GM23338 (cell line): ENCODE results near the gene DDX21. TPM values are rescaled to one million over a fixed set of nuclear protein-coding genes. Genes with fewer than 3 reads are reported as not detected.

Experiments
- ATAC-seq: fragments of 200-7000 bp; cut with Tn5 transposase; 3 replicates; pipeline ENCODE4 v1.9.1; 2020
- DNase-seq: peaks from one replicate; pipeline ENCODE4 v3.0.0-alpha.2; 2015; ENCODE audit warnings: low spot score
- H2AFZ ChIP-seq: fragments of 200-600 bp; sonication (generic); 2 replicates; pipeline ENCODE4 v1.8.0; 2016; ENCODE audit warnings: antibody characterized with exemption, mild to moderate bottlenecking, moderate library complexity
- H3F3A ChIP-seq: fragments of 200-600 bp; sonication (generic); replicated peaks from 2 replicates; pipeline ENCODE4 v1.8.0; 2017; ENCODE audit warnings: antibody characterized with exemption, mixed run types, low read depth
- H3K27ac ChIP-seq: fragments of 200-600 bp; sonication (generic); 2 replicates; pipeline ENCODE4 v1.6.1; 2016; ENCODE audit warnings: low read depth
- H3K27me3 ChIP-seq: fragments of 200-600 bp; sonication (generic); 2 replicates; pipeline ENCODE4 v1.8.0; 2016; ENCODE audit warnings: mild to moderate bottlenecking, mixed run types, moderate library complexity; ENCODE audit not compliant: insufficient read depth
- H3K36me3 ChIP-seq: fragments of 200-600 bp; sonication (generic); 2 replicates; pipeline ENCODE4 v1.8.0; 2016; ENCODE audit warnings: mild to moderate bottlenecking; ENCODE audit not compliant: insufficient read depth
- H3K4me1 ChIP-seq: fragments of 200-600 bp; sonication (generic); 2 replicates; pipeline ENCODE4 v1.8.0; 2016; ENCODE audit warnings: mild to moderate bottlenecking, moderate library complexity; ENCODE audit not compliant: insufficient read depth
- H3K4me2 ChIP-seq: fragments of 200-600 bp; sonication (generic); 2 replicates; pipeline ENCODE4 v1.7.1; 2017; ENCODE audit warnings: mixed run types
- H3K4me3 ChIP-seq: fragments of 200-600 bp; sonication (generic); 2 replicates; pipeline ENCODE4 v1.6.1; 2016; ENCODE audit warnings: mixed run types
- H3K79me2 ChIP-seq: fragments of 200-600 bp; sonication (generic); replicated peaks from 2 replicates; pipeline ENCODE4 v1.8.0; 2017; ENCODE audit warnings: mild to moderate bottlenecking; ENCODE audit not compliant: insufficient read depth
- H3K9me2 ChIP-seq: fragments of 200-600 bp; sonication (generic); 2 replicates; pipeline ENCODE4 v1.8.0; 2017; ENCODE audit not compliant: insufficient read depth
- H4K20me1 ChIP-seq: fragments of 200-600 bp; sonication (generic); replicated peaks from 2 replicates; pipeline ENCODE4 v1.8.0; 2017; ENCODE audit warnings: mild to moderate bottlenecking; ENCODE audit not compliant: insufficient read depth
- H3K27ac Mint-ChIP-seq: 2 replicates; pipeline ENCODE4 v1.8.0; 2020; ENCODE audit warnings: inconsistent platforms, mild to moderate bottlenecking, moderate library complexity, mixed read lengths
- H3K27me3 Mint-ChIP-seq: 3 replicates; pipeline ENCODE4 v1.8.0; 2022; ENCODE audit warnings: low read depth, mild to moderate bottlenecking, moderate library complexity, mixed read lengths, inconsistent platforms; ENCODE audit not compliant: insufficient read depth, poor library complexity
- H3K36me3 Mint-ChIP-seq: 3 replicates; pipeline ENCODE4 v1.8.0; 2021; ENCODE audit warnings: low read depth, mild to moderate bottlenecking, inconsistent platforms, moderate library complexity, mixed read lengths
- H3K4me1 Mint-ChIP-seq: 3 replicates; pipeline ENCODE4 v1.8.0; 2020; ENCODE audit warnings: mild to moderate bottlenecking, inconsistent platforms, mixed read lengths
- H3K4me3 Mint-ChIP-seq: 3 replicates; pipeline ENCODE4 v1.8.0; 2021; ENCODE audit warnings: moderate library complexity, mild to moderate bottlenecking, inconsistent platforms, mixed read lengths
- H3K9me3 Mint-ChIP-seq: 3 replicates; pipeline ENCODE4 v1.8.0; 2020; ENCODE audit warnings: moderate library complexity, mild to moderate bottlenecking, inconsistent platforms, mixed read lengths
- CREB1 ChIP-seq: fragments of 250-450 bp; sonication (Bioruptor Pico); IDR thresholded peaks from 2 replicates; pipeline ENCODE4 v1.5.0; 2020; ENCODE audit warnings: low read depth, mild to moderate bottlenecking, moderate library complexity
- CTCF ChIP-seq, 2 experiments: fragments of 200-600 bp in 1 of 2; sonication (generic) in 1 of 2; conservative IDR thresholded peaks; 2 replicates each; pipeline versions ENCODE4 v1.5.1 to v1.6.1; 2016 to 2017; ENCODE audit warnings: antibody characterized with exemption in 2 of 2, low read depth in 2 of 2, mild to moderate bottlenecking in 2 of 2, moderate library complexity in 1 of 2
- EZH2 ChIP-seq: fragments of 200-600 bp; sonication (generic); IDR thresholded peaks from one replicate; pipeline ENCODE4 v1.8.0; 2017; ENCODE audit warnings: antibody characterized with exemption, mild to moderate bottlenecking, low read depth; ENCODE audit not compliant: unreplicated experiment
- EZH2phosphoT487 ChIP-seq: fragments of 200-600 bp; sonication (generic); IDR thresholded peaks from one replicate; pipeline ENCODE4 v1.8.1; 2018; ENCODE audit warnings: antibody characterized with exemption; ENCODE audit not compliant: unreplicated experiment
- JUNB ChIP-seq: IDR thresholded peaks from one replicate; pipeline ENCODE4 v1.6.1; 2016; ENCODE audit warnings: antibody characterized with exemption; ENCODE audit not compliant: unreplicated experiment
- NANOG ChIP-seq: IDR thresholded peaks from 2 replicates; pipeline ENCODE4 v1.6.1; 2016; ENCODE audit warnings: antibody characterized with exemption, borderline replicate concordance
- POLR2AphosphoS5 ChIP-seq: IDR thresholded peaks from 2 replicates; pipeline ENCODE4 v1.6.1; 2016; ENCODE audit warnings: antibody characterized with exemption, low read depth
- STAT1 ChIP-seq: IDR thresholded peaks from one replicate; pipeline ENCODE4 v1.6.1; 2016; ENCODE audit warnings: antibody characterized with exemption; ENCODE audit not compliant: unreplicated experiment
- ZNF114 ChIP-seq: fragments of 250-450 bp; sonication (Bioruptor Pico); IDR thresholded peaks from 2 replicates; pipeline ENCODE4 v1.5.0; 2020; ENCODE audit warnings: mild to moderate bottlenecking, moderate library complexity
- ZNF331 ChIP-seq: fragments of 250-450 bp; sonication (Bioruptor Pico); IDR thresholded peaks from 2 replicates; pipeline ENCODE4 v1.5.0; 2020; ENCODE audit warnings: low read depth, mild to moderate bottlenecking, moderate library complexity
- polyA plus RNA-seq: library from polyadenylated mRNA; unstranded; fragments of >200 nt; fragmentation: Nextera tagmentation; extraction: Ambion mirVana; gene quantifications from 2 replicates; pipeline ENCODE4 v1.2.1, GENCODE V29; 2016
- total RNA-seq: library from RNA; depleted of rRNA; stranded (reverse); fragments of >200 nt; shearing (Covaris generic); gene quantifications from 2 replicates; pipeline ENCODE4 v1.2.3, GENCODE V29; 2014
- TF ChIP-seq, protein P1 (sequence below): IDR thresholded peaks from one replicate; pipeline ENCODE4 v1.6.1; 2018; ENCODE audit warnings: antibody characterized with exemption; ENCODE audit not compliant: unreplicated experiment
- TF ChIP-seq, protein P2 (sequence below): fragments of 250-450 bp; sonication (Bioruptor Pico); IDR thresholded peaks from 2 replicates; pipeline ENCODE4 v1.5.0; 2020; ENCODE audit warnings: mild to moderate bottlenecking, moderate library complexity
- TF ChIP-seq, protein P3 (sequence below): IDR thresholded peaks from 2 replicates; pipeline ENCODE4 v1.6.1; 2016; ENCODE audit warnings: antibody characterized with exemption

Gene DDX21
- total and polyA plus RNA-seq, 2 experiments from 2014 or later, result 138 to 209 TPM

GRCh38 chr10:69014171-69014570, 58.2 kb downstream of the DDX21 start:
- no peak overlapping the region for H3K27ac Mint-ChIP-seq

More at GRCh38 chr10:69014171-69014570, 58.2 kb downstream of the DDX21 start:
- Histone ChIP-seq H4K20me1 (0 out of 2 replicates have a peak, but pooled peaks cover 13% of the 10 kb centered on the region), H3K27me3 (no peaks in the 10 kb centered on the region), H3F3A (0 out of 2 replicates have a peak, but pooled peaks cover 3% of the 10 kb centered on the region), H3K4me1 (no peaks in the 10 kb centered on the region), H3K9me2 (no peaks in the 10 kb centered on the region), H3K4me2 (no peak overlapping the region), H2AFZ (no peak overlapping the region), H3K4me3 (no peak overlapping the region), H3K27ac (no peak overlapping the region), H3K36me3 (peaks cover 44% of the 10 kb centered on the region), H3K79me2 (no peaks in the 10 kb centered on the region)
- TF ChIP-seq CREB1 (no peak), NANOG (no peak), ZNF114 (CRISPR knock-in tag) (no peak), EZH2 (no peak), POLR2AphosphoS5 (no peak), CTCF (conservative IDR thresholded peaks at IDR 0.05; ENCODE audit: low read depth in 2 of 2) (no peak), EZH2phosphoT487 (no peak), JUNB (no peak), STAT1 (no peak), ZNF331 (CRISPR knock-in tag) (no peak)
- TF ChIP-seq, protein P1, sequence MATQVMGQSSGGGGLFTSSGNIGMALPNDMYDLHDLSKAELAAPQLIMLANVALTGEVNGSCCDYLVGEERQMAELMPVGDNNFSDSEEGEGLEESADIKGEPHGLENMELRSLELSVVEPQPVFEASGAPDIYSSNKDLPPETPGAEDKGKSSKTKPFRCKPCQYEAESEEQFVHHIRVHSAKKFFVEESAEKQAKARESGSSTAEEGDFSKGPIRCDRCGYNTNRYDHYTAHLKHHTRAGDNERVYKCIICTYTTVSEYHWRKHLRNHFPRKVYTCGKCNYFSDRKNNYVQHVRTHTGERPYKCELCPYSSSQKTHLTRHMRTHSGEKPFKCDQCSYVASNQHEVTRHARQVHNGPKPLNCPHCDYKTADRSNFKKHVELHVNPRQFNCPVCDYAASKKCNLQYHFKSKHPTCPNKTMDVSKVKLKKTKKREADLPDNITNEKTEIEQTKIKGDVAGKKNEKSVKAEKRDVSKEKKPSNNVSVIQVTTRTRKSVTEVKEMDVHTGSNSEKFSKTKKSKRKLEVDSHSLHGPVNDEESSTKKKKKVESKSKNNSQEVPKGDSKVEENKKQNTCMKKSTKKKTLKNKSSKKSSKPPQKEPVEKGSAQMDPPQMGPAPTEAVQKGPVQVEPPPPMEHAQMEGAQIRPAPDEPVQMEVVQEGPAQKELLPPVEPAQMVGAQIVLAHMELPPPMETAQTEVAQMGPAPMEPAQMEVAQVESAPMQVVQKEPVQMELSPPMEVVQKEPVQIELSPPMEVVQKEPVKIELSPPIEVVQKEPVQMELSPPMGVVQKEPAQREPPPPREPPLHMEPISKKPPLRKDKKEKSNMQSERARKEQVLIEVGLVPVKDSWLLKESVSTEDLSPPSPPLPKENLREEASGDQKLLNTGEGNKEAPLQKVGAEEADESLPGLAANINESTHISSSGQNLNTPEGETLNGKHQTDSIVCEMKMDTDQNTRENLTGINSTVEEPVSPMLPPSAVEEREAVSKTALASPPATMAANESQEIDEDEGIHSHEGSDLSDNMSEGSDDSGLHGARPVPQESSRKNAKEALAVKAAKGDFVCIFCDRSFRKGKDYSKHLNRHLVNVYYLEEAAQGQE, result no peak
- TF ChIP-seq, protein P2, sequence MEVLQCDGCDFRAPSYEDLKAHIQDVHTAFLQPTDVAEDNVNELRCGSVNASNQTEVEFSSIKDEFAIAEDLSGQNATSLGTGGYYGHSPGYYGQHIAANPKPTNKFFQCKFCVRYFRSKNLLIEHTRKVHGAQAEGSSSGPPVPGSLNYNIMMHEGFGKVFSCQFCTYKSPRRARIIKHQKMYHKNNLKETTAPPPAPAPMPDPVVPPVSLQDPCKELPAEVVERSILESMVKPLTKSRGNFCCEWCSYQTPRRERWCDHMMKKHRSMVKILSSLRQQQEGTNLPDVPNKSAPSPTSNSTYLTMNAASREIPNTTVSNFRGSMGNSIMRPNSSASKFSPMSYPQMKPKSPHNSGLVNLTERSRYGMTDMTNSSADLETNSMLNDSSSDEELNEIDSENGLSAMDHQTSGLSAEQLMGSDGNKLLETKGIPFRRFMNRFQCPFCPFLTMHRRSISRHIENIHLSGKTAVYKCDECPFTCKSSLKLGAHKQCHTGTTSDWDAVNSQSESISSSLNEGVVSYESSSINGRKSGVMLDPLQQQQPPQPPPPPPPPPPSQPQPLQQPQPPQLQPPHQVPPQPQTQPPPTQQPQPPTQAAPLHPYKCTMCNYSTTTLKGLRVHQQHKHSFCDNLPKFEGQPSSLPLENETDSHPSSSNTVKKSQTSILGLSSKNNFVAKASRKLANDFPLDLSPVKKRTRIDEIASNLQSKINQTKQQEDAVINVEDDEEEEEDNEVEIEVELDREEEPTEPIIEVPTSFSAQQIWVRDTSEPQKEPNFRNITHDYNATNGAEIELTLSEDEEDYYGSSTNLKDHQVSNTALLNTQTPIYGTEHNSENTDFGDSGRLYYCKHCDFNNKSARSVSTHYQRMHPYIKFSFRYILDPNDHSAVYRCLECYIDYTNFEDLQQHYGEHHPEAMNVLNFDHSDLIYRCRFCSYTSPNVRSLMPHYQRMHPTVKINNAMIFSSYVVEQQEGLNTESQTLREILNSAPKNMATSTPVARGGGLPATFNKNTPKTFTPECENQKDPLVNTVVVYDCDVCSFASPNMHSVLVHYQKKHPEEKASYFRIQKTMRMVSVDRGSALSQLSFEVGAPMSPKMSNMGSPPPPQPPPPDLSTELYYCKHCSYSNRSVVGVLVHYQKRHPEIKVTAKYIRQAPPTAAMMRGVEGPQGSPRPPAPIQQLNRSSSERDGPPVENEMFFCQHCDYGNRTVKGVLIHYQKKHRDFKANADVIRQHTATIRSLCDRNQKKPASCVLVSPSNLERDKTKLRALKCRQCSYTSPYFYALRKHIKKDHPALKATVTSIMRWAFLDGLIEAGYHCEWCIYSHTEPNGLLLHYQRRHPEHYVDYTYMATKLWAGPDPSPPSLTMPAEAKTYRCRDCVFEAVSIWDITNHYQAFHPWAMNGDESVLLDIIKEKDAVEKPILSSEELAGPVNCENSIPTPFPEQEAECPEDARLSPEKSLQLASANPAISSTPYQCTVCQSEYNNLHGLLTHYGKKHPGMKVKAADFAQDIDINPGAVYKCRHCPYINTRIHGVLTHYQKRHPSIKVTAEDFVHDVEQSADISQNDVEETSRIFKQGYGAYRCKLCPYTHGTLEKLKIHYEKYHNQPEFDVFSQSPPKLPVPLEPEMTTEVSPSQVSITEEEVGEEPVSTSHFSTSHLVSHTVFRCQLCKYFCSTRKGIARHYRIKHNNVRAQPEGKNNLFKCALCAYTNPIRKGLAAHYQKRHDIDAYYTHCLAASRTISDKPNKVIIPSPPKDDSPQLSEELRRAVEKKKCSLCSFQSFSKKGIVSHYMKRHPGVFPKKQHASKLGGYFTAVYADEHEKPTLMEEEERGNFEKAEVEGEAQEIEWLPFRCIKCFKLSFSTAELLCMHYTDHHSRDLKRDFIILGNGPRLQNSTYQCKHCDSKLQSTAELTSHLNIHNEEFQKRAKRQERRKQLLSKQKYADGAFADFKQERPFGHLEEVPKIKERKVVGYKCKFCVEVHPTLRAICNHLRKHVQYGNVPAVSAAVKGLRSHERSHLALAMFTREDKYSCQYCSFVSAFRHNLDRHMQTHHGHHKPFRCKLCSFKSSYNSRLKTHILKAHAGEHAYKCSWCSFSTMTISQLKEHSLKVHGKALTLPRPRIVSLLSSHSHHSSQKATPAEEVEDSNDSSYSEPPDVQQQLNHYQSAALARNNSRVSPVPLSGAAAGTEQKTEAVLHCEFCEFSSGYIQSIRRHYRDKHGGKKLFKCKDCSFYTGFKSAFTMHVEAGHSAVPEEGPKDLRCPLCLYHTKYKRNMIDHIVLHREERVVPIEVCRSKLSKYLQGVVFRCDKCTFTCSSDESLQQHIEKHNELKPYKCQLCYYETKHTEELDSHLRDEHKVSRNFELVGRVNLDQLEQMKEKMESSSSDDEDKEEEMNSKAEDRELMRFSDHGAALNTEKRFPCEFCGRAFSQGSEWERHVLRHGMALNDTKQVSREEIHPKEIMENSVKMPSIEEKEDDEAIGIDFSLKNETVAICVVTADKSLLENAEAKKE (CRISPR knock-in tag), result no peak
- TF ChIP-seq, protein P3, sequence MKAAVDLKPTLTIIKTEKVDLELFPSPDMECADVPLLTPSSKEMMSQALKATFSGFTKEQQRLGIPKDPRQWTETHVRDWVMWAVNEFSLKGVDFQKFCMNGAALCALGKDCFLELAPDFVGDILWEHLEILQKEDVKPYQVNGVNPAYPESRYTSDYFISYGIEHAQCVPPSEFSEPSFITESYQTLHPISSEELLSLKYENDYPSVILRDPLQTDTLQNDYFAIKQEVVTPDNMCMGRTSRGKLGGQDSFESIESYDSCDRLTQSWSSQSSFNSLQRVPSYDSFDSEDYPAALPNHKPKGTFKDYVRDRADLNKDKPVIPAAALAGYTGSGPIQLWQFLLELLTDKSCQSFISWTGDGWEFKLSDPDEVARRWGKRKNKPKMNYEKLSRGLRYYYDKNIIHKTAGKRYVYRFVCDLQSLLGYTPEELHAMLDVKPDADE, result no peak
- Mint-ChIP-seq H3K4me3 (no peak overlapping the region), H3K36me3 (peaks cover 46% of the 10 kb centered on the region), H3K4me1 (no peaks in the 10 kb centered on the region), H3K9me3 (no peaks in the 10 kb centered on the region), H3K27me3 (peaks cover 7% of the 10 kb centered on the region)
- ATAC-seq (no peak), DNase-seq (no peak)
